Measurements from ENCODE around the gene SGTB.

The SGTB gene, protein sequence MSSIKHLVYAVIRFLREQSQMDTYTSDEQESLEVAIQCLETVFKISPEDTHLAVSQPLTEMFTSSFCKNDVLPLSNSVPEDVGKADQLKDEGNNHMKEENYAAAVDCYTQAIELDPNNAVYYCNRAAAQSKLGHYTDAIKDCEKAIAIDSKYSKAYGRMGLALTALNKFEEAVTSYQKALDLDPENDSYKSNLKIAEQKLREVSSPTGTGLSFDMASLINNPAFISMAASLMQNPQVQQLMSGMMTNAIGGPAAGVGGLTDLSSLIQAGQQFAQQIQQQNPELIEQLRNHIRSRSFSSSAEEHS

DNA sequence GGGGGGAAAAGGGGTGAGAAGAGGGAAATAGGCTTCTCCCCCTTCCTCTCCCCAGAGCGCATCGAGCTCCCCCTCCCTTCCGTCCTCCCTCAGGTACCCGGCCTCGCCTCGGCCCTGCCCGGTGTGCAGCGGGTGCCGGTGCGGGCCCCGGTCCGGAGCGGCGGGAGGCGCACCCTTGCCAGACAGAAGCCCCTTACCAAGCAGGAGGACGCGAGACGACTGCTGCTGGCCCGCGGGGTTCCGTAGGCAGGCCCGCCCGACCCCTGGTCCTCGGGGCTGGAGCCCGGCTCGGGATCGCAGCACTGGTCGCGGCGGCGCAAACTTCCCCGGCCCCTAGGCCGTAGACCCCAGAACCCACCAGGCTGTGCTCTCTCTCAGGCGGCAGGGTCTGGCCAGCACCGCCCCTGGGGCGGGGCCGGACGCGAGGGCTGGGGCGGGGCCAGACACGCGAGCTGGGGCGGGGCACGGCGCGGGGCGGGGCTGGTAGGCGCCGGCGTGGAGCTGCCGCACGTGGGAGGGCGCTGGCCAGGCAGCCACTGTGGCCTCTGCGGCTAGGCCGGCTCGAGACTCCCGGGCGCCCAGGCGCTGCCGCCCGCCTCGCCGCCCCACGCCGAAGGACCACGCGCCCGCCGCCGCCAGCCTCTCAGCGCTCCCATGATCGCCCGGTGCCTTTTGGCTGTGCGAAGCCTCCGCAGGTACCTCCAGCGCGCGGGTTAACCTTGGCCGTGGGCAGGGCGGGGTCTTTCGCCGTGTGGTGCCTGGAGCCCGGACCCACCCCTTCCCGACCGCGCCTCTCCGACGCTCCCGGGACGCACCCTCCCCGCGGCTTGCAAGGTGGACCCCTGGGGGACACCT lies at the start of gene SGTB, which contains the start of gene NLN:
Gene SGTB, minus strand, starts transcription at position 390 of the 855 bp plus-strand sequence. CDS start 1,302 bp downstream, outside the sequence.
Gene NLN, plus strand, starts transcription at position 486 of the 855 bp plus-strand sequence. Its CDS starts 169 bp downstream, at position 655.
- peak; percentile 86 for DNase-seq

DNA sequence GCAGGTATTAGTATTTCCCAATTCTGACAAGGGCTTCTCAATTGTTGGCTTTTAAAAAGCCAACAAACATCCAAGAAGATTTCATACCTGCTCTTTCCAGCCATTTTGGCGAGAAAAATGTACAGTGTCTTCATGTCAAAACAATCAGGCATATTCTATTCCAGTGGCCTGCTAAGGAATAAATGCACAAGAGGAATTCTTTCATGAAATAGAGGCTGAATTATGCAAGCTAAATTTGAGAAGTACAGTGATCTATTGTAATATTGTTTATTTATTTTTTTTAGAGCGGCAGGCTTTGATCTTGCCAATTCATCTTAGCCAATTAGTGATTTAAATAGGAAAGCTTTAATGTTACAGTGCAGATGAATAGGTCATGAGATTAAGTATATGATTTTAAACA lies 49.4 kb upstream of the SGTB start:
- no peak for DNase-seq

DNA sequence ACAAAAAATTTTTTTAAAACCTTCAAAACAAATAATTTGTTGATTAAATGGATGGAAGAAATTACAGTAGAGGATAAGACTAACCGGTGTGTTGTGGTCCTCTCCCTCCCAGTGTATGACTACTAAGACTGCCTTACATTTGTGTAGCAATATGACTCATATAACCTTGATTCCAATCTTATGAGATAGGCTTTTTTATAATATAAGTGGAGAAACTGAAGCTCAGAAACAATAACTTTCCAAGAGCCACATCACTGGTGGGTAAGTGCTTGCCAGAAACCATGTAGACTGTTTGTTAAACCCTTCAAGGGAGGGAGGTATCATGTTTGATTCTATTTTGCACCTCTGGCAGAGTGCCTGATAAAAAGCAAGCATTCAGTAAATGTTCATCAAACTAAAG lies 47.6 kb upstream of the SGTB start:
- DNase-seq = no peak

DNA sequence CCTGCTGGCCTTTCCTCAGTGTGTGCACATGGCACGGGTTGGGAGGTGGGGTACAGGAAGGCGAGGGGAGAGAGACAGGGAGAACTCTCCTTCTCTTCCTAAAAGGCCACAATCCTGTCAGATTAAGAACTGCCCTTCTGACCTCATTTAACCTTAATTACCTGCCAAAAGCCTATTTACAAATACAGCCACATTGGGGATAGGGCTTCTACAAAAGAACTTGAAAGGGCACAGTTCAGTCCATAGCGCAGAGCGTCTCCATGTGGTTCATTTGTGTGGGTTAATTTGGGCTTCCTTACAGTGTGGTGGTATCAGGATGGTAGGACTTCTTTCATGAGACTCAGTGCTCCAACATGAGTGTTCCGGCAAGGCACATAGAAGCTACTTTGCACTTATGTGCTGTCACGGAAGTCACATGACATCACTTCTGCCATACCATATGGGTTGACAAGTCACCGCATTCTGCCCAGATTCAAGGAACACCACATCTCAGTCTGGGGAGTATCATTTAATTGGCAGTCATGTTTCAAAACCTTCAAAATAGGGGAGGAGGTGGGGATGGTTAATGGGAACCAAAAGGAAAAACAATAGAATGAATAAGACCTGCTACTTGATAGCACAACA lies 46.9 kb upstream of the SGTB start:
- no peak for DNase-seq

DNA sequence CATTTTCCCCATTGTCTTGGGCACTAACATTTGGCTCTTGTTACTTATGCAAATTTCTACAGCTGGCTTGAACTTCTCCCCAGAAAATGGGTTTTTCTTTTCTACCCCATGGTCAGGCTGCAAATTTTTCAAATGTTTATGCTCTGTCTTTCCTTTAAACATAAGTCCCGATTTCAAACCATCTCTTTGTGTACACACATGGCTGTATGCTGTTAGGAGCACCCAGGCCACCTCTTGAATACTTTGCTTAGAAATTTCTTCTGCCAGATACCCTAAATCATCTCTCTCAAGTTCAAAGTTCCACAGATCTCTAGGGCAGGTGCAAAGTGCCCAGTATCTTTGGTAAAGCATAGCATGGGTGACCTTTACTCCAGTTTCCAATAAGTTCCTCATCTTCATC lies 45.7 kb upstream of the SGTB start:
- DNase-seq = no peak

DNA sequence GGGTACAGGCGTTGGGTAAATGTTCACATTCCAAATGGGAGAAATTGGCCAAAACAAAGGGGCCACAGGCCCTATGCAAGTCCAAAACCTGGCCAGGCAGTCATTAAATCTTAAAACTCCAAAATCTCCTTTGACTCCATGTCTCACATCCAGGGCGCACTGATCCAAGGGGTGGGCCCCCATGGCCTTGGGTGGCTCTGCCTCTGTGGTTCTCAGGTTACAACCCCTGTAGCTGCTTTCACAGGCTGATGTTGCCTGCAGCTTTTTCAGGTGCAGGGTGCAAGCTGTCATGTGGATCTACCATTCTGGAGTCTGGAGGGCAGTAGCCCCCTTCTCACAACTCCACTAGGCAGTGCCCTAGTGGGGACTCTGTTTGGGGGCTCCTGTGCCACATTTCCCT lies 44.9 kb upstream of the SGTB start:
- DNase-seq = no peak

DNA sequence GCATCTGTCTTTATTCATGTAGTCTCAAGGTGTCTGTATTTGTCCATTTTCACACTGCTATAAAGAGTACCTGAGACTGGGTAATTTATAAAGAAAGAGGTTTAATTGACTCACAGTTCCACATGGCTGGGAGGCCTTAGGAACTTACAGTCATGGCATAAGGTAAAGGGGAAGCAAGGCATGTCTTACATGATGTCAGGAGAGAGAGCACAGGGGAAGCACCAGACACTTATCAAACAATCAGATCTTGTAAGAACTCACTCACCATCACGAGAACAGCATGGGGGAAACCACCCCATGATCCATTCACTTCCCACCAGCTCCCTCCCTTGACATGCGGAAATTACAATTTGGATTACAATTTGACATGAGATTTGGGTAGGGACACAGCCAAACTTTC lies 44.3 kb upstream of the SGTB start:
- DNase-seq = no peak

DNA sequence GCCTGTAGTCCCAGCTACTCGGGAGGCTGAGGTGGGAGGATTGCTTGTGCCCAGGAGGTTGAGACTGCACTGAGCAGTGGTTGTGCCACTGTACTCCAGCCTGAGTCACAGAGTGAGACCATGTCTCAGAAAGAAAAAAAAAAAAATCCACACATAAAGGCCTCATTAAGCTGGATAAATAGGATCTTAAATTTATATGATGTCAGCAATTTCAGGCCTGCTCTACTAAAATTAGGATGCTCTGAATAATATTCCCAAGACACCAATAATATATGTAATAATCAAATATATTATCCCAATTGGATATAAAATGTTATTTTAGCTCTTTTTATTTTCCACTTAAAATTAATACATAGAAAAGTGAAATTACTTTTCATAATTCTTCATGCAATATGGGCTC lies 43.7 kb upstream of the SGTB start:
- no peak for DNase-seq

DNA sequence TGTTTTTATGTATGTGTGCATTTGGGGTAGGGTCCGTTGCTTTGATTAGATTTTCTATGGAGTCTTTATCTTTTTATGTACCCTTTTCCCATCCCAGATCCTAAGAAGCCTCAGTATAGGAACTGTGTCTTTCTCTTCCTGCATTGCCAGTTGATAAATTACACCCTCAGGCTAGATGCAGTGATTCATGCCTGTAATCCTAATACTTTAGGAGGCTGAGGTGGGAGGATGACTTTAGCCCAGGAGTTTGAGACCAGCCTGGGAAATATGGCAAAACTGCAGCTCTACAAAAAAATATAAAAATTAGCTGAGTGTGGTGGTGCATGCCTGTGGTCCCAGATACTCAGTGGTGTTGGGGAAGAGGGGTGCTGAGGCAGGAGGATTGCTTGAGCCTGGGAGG lies 40.3 kb upstream of the SGTB start:
- no peak for DNase-seq

DNA sequence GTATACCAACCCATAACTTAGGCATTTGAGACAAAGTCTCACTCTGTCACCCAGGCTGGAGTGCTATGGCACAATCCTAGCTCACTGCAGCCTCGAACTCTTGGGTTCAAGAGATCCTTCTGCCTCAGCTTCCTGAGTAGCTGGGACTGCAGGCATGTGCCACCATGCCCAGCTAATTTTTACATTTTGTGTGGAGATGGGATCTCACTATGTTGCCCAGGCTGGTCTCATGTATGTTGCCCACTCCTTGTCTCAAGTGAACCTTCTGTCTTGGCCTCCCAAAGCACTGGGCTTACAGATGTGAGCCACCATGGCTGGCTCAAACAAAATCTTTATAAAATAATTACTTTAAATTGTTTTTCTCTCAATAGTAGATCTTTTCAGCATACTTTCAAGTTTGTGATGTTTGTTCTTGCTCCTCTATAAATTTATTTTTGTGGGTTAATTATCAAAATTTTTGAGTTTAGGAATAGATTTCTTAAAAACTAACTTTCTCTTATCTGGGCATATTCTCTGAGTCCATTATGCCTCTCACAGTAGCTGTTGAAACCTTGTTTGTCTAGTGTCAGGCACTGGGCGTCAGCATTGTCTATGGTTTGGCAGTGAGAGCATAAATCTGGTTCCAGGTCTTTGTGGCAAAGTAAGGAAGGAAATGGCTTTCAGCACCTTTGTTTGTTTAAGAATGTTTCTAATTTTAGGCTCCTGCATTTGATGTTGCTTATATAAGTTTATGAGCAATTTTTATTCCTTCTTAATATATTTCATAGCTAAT lies 38.8 kb upstream of the SGTB start:
- no peak for DNase-seq

DNA sequence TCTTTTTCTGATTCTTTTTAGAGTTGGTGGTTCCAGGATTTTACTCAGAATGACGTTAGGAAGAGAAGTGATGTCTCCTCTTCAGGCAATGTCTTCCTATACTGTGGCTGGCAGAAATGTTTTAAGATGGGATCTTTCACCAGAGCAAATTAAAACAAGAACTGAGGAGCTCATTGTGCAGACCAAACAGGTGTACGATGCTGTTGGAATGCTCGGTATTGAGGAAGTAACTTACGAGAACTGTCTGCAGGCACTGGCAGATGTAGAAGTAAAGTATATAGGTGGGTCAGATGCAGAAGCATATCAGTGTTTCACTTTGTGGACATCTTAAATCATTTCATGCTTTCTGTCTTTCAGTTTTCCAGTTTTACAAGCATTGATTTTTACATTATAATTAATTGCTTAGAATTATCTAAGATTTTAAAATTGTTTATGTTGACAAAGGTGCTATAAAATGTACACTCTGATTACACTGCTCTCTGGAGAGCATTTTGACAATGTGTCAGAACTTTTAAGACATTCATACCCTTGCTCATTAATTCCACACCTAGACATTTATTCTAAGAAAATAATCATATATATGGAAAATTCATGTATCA lies 36.7 kb upstream of the SGTB start:
- DNase-seq = no peak

DNA sequence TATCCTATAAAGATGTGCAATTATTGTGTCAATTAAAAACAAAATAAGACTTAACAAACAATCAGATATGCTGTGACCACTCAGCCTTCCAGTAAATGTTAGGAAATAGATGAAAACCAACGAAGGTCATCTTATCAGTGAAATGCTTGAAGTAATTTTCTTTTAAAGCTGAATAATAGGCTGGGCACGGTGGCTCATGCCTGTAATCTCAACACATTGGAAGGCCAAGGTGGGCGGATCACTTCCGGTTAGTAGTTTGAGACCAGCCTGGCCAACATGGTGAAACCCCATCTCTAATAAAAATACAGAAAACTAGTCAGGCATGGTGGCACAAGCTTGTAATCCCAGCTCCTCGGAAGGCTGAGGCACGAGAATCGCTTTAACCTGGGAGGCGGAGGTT lies 31.3 kb upstream of the SGTB start:
- DNase-seq = no peak

DNA sequence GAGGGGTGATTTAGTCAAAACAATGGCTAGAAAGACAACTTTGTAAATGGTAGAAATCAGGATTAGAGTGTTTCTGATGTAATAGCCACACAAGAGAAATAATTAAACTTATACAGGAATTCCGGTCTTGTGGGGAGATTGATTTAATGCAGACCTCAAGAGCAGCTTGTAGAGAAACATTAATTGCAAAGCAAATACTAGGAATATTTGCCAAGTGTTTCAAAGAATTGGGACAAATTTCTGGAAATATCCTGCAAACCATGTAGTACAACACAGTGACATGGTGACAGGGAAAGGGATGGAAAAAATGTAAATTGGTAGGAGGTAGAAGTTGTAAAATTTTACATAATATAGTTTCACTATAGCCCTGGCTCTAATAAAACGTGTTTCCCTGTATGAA lies 29.0 kb upstream of the SGTB start:
- DNase-seq = no peak

DNA sequence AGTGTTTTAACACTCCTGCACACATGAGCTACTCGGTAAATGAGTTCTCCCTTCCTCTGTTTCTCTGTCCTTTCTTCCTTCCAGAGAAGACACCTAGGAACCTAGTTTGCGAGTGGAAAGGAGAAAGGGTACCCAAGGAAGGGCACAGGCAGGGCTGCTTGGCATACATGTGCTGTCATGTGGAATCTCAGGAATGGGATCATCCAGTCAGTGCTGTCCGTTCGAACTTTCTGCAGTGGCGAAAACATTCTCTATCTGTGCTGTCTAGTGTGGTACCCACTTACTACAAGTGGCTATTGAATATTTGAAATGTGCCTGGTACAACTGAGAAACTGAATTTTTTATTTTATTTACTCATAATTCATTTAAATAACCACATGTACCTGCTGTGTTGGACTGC lies 28.0 kb upstream of the SGTB start:
- no peak for DNase-seq

DNA sequence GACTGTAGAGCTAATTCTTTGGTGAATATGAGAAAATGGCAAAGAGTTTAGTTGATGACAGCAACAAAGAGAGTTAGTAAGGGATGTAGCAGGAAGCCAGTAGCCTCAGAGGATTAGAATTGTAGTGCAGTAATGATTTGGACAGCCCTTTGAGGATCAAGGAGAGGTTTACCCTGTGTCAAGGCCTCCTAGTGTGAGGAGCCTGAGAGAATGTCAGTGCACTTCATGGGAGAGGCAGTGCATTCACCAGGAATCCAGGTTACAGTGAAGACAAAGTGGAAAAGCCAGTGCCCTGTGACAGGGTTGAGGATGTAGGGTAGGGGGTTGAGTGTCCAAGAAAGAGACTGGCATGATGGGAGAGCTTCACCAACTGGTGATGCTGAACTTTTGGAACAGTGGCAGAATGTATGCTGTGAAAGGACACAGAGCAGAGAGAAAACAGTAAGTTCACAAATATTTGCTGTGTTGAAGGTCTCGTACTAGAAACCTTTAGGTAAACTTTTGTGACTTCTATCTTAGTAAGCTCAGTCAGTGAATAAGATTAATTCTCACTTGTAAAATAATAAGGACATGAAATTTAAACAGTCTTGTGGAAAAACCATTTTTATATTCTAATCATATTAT lies 27.4 kb upstream of the SGTB start:
- no peak for DNase-seq

DNA sequence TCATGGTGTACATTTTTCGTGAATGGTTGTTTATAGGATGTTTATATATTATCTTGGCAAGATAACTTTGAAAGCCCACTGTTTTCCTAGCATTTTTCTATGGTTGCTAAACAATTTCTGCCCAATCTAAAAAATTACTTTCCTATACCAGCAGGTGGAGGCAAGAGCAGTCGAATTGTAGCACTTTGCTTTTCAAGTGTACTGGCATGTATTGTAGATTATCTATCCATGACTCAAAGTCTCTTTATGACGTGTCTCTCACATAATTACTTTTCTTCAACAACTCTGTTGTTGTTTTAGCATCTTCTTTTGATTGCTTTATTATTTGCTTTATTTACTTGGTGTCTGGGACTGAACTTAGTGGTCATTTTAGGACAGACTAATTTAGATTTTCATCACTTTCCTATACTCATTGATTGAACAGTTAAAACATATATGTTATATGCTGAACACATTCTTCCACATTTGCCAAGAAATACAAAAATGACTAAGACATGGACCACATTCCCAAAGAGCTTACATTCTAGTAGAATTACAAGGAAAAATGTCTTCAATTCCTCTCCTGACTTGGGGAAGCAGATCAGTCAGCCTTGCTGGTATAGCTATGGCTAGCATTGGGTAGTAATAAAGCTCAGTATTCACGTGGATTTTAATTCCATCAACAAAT lies 20.8 kb upstream of the SGTB start:
- peak; percentile 87 for DNase-seq

DNA sequence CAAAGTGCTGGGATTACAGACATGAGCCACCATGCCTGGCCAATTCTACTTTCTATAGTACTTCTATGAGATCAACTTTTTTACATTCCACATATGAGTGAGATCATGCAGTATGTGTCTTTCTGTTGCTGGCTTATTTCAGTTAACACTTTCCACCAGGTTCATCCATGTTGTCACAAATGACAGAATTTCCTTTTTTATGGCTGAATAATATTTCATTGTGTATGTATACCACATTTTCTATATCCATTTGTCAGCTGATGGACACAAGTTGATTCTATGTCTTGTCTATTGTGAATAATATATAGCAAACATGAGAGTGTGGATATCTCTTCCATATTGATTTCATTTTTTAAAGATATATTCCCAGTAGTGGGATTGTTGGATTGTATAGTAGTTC lies 17.3 kb upstream of the SGTB start:
- DNase-seq = no peak

DNA sequence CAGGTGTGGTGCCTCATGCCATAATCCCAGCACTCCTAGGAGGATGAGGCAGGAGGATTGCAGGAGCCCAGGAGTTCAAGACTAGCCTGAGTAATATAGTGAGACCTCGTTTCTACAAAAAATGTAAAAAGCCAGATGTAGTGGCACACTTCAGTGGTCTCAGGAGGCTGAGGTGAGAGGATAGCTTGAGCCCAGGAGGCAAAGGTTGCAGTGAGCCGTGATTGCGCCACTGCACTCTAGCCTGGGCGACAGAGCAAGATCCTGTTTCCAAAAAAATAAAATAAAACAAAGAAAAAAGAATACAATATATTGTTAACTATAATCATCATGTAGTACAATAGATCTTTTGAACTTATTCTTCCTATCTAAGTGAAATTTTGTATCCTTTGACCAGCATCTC lies 16.4 kb upstream of the SGTB start:
- DNase-seq = no peak

DNA sequence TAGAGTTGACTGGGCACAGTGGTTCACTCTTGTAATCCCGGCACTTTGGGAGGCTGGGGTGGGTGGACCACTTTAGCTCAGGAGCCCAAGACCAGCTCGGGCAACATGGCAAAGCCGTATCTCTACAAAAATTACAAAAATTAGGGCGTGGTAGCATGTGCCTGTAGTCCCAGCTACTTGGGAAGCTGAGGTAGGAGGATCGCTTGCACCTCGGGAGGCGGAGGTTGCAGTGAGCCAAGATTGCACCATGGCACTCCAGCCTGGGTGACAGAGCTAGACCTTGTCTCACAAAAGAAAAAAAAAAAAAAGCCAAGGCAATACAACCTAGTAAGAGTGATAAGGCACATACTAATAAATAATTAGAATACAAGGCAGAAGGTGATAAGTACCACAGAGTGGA lies 15.9 kb upstream of the SGTB start:
- DNase-seq = no peak

DNA sequence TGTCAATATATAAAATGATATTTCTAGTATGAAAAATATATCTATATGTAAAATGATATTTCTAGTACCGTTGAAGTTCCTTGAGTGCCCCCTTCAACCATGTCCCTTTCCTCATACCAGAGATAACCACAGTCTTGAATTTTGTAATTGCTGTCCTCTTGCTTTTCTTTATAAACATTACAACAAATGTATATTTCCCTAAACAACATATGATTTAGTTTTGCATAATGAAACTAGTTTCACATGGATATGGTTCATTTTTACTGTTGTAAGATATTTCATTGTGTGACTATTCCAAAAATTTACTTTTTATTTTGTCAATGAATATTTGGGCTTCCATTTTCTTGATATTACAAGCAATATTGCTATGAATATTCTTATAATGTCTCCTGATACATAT lies 14.1 kb upstream of the SGTB start:
- DNase-seq = no peak

DNA sequence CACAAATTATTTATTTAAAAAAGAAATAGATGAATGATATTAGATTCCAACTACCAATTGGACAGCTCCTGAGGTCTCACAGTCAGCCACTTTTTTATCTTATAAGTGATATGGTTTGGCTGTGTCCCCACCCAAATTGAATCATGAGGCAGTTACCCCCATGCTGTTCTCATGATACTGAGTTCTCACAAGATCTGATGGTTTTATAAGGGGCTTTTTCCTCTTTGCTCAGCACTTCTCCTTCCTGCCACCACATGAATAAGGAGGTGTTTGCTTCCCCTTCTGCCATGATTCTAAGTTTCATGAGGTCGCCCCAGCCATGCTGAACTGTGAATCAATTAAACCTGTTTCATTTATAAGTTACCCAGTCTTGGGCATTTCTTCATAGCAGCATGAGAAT lies 13.0 kb upstream of the SGTB start:
- peak; percentile 56 for DNase-seq

Data from hematopoietic multipotent progenitor cell treated with erythropoietin and hydrocortisone succinate and interleukin-3 and kit ligand, for 6 days (in vitro differentiated cells).